NCI-H1436 (cell line): ENCODE measurements around the gene SLC25A29.
"Not testable (repeated sequence)": the region's sequence is repeated elsewhere in the genome, so short reads cannot be mapped to it uniquely, and the experiment has no call there.

ENCODE experiments used
- DNase-seq: peaks from one replicate; lab custom pipeline; 2025; lab: John Stamatoyannopoulos, UW

The SLC25A29 gene

GRCh38 chr14:100330388-100330931 is 24.2 kb upstream of the SLC25A29 start:
- no peak for DNase-seq

DNA sequence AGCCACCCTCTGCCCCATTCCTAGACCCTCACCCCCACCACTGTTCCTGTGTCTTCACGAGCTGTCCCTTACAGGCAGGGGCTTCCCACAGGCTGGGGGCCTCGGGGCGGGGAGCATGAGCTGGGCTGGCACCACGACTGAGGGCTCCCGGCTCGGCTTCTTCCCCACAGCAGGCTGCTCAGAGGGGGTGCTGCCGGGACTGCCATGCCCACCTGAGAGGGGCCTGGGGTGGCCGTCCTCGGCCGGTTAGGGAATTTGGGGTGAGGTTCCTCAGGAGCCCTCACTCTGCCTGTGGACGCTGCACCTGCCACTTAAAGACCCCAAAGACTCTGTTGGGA is 23.7 kb upstream of the SLC25A29 start:
- DNase-seq = no peak

GRCh38 chr14:100329233-100330006 is 23.2 kb upstream of the SLC25A29 start:
- no peak for DNase-seq

GRCh38 chr14:100328495-100329163 is 22.4 kb upstream of the SLC25A29 start:
- no peak for DNase-seq

DNA sequence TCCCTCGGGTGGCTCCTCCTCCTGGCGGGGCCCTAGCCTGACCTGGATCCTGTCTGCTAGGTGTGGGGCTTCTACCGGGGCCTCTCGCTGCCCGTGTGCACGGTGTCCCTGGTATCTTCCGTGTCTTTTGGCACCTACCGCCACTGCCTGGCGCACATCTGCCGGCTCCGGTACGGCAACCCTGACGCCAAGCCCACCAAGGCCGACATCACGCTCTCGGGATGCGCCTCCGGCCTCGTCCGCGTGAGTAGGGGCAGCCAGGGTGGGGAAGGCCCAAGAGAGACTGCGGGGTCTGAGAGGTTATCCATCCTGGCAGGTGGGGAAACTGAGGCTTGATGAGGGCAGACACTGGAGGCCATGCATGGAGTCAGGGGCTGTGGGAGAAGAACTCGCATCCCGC is 20.9 kb upstream of the SLC25A29 start:
- DNase-seq = no peak

GRCh38 chr14:100325958-100326357 is 19.7 kb upstream of the SLC25A29 start:
- DNase-seq = no peak

GRCh38 chr14:100325231-100325632 is 19.0 kb upstream of the SLC25A29 start:
- no peak for DNase-seq

GRCh38 chr14:100323942-100324307 is 17.7 kb upstream of the SLC25A29 start:
- DNase-seq = no peak

DNA sequence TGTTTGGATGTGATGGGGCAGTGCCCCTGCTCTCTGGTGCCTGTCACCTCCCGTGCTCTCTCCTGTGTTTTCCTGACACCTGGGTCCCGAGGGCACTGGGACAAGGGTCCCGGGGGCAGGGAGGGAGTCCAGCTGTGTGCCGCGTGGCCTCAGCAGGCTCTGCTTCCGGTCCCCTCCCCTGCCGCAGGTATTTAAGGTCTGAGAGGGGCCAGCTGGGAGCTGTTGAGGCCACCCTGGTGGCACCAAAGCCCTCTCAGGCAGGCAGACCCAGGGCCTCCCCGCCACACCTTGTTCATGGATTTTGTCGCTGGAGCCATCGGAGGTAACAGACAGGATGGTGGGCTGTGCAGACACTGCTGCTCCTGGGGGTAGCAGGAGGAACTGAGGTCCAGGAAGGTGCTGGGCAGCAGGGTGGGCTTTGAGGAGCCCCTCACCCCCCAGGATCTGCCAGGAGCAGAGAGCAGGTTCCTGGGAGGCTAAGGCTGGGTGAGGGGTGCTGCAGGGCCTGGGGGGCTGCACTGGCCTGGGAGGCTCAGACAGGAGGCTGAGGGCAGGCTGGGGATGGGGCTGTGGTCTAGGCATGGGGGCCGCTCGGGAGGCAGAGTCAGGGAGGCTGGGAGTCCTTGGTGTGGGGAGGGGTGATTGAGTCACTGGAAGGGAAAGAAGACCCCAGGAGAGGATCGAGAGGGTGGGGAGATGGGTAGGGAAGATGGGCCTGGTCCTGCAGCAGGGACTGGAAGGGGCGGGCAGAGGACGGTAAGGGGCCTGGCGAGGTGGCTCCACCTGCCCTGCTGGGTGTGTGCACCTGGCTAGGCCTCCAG is 17.1 kb upstream of the SLC25A29 start, which contains the start of gene SLC25A47:
SLC25A47 (plus strand) TSS at position 219 of the 821 bp plus-strand sequence; CDS start at position 295, 76 bp downstream.
- DNase-seq = no peak

DNA sequence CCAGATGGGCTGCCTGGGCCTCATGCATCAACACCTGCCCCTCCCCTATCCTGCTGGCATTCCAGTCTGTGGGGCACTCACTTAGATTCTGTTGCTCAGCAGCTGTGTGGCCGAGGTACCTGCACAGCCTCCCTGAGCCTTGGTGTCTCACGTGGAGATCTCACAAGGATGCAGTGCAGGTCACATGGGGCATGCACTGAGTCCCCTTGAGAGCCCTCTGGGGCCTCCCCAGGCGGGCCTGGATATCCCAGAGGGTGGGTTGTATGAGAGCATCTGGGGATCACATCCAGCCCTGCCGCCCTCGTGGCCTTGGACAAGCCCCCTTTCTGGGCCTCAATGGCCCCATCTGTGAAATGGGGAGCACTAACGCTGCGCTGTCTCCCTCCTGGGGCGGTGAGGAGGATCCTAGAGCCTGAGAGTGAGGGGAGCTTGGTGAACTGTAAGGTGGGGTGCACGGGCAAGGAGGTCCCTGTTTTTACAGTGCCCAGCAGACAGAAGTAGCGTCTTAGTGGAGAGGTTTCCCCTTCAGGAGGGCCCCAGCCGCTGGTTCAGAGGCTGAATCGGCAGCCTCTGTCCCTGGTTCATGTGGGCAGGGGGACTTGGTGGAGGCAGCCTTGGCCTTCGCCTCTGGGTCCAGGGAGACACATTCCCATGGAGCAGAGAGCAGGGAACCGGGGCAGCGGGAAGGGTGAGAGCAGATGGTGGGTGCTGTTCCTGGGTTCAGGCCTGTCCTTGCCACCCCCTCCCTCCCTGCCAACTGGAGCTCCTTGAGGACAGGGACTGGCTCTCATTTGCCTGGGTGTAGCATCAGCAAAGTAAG is 16.1 kb upstream of the SLC25A29 start:
- no peak for DNase-seq

DNA sequence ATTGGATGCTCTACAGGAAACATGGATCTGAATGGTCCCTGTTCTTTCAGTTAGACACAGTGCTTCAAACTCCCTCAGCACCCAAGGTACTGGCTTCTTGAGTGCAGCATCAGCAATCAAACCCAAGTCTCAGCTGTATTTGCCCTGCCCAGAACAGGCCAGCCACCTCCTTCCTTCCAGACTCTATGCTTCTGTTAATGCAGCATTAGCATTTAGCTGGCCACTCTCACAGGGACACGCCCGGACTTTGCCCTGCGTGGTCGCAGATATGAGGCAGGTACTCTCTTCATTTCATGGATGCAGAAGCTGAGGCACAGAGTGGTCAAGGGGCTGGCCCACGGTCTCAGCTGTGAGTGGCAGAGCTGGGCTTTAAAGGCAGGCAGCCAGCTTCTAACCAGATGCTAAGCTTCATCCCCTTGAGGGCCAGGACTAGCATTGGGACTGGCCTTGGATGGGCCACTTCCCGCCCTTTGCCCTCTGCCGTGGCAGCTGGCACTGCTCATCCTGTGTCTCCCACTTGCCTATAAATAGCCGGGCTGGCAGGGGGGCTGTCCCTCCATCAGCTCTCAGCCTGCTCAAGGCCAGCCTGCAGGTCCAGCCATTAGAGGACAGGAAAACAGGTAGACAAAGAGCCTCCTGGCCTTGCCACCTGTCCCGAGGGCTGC is 15.4 kb upstream of the SLC25A29 start:
- DNase-seq = no peak

DNA sequence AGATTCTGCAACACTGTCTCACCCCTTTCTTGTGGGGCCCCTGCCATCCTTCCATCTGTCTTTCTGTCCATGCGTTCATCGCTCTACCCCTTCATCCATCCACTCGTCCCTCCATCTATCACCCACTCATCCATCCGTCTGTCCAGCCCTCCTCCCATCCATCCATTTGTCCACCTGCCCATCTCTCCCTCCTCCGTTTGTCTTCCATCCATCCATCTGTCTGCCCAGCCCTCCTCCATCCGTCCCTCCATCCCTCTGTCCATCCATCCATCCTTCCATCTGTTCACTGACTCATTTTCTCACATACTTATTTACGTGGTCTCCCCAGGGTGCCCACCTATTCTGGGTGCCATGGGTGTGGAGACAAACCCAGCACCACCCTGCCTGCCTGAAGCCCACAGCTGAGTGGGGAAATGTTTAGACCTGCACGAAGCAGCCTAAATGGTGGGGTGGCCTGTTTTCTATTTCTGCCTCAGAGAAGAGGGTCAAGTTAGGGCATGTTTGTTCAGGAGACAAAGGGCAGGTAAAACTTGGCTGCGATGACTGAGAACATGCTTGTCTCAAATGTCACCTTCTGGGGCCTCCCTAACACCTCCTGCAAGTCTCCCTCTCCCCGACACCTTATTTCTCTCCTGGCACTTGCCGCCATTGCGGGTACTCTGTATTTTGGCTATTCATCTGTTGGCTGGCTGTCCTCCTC is 14.1 kb upstream of the SLC25A29 start:
- DNase-seq = no peak

DNA sequence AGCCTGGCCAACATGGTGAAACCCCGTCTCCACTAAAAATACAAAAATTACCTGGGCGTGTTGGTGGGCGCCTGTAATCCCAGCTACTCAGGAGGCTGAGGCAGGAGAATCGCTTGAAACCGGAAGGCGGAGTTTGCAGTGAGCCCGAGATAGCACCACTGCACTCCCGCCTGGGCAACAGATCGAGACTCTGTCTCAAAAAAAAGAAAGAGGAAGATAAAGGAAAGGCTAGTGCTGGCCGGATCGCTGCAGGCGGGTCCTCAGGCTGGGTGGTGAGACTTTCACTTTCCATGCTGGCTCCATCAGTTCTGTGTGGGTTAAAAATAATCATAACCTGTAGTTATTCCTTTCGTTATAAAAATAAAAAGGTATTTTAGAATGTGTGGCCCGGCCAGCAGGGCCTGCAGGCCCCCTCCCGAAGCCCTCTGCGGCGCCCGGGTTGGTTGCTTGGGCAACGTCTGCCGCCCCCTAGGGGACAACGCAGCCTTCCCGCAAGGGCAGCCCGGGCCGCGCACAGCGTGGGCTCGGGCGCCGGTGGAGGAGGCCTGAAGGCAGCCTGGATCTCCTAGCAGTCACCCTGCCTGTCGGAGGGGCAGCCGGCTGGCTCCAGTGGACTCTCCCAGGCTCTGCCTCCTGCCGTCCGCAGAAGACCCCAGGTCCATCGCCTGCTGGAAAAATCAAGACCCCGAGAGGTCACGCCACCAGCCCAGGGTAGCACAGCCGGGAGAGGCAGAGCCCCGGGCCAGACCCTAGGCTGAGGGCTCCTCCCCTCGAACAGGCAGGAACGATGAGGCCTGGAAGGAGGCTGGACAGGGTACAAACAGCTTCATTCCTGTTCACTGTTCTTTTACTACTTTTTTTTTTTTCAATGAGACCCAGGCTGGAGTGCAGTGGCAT is 11.9 kb upstream of the SLC25A29 start:
- no peak for DNase-seq

DNA sequence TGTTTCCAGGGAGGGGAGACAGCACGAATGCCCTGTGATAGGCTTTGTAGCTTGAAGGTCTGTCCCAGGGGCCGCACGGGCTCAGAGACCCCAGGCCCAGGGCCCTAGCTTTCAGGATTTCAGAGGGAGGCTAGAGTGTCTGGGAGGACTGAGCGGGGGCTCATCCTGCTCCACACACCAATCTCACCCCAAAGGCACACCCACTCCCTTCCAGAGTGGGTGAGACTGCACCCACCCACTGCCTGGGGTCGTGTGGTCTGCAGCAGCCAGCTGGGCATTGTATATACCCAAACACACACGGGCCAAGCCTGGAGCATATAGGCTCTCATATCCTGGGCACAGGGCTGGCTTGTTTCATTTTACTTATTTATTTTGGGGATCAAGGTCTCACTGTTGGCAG is 11.1 kb upstream of the SLC25A29 start:
- no peak for DNase-seq

DNA sequence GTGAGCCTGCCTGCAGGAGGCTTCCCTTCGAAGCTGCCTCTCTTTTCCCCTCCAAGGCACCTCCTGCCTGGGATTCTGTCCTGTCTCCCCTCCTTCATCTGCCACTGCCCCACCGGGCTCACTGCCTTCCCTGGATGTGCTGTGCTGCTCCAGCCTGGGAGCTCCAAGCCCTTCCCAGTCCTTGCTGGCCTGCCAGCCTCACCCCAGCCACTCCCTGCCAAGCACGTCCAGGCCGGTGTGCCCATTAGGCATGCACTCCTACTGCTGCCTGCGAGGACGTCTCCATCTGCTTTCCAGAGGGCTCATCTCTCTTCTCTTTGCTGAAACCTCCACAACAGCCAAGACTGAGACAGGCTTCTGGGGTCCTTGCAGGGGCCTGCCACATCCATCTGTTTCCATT is 8.5 kb upstream of the SLC25A29 start:
- no peak for DNase-seq

DNA sequence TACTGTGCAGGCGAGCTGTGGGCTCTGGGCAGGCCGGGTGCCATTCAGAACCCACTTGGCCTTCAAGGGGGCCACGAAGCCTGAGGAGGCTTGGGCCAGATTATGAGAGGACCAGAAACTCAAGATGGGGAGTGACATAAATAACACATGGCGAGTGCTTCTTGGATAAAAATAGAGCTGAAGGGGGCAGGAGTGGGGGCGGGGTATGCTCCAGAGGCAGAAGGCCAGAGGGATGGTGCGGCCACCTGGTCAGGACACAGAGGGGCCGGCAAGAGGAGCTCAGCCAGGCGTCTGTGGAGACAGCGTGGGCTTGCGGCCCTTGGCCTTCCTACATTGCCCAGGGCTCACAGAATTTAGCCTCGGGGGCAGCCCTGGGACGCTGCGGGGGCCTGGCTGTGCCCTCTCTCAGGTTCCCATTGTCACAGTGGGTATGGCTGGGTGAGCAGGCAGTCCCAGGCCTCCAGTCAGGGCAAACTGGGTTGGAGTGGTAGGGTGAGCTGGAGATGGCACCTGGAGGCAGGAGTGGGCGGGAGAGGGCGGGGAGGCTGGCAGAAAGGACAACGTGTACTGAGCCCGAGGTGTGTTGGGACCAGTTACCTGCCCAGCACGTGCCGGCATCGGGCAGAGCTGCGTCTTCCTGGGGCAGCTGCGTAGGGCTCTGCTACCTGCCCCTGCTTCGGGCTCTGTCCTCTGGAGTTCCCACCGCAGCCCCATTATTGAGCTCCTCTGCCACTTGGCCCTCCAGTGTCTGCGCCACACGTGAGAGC is 7.4 kb upstream of the SLC25A29 start:
- DNase-seq = no peak

GRCh38 chr14:100312877-100313400 is 6.7 kb upstream of the SLC25A29 start:
- no peak for DNase-seq

DNA sequence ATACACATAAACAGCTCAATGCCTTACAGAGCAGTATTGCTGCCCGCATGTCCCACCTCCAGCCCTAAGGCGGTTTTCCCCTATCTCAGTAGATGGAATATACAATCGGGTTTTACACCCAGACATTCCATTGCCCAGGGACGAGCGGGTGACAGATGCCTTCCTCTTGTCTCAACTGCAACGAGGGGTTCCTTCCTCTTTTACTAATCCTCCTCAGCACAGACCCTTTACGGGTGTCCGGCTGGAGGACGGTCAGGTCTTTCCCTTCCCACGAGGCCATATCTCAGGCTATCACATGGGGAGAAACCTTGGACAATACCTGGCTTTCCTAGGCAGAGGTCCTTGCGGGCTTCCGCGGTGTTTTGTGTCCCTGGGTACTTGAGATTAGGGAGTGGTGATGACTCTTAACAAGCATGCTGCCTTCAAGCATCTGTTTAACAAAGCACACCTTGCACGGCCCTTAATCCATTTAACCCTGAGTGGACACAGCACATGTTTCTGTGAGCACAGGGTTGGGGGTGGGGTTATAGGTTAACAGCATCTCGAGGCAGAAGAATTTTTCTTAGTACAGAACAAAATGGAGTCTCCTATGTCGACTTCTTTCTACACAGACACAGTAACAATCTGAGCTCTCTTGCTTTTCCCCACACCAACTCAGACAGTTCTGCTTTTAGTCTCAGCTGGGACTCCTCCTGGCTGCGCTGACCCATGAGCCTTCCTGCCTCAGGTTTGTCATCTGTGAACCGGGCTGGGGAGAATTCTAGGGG is 6.0 kb upstream of the SLC25A29 start:
- not testable (repeated sequence) for DNase-seq
